ENCODE data around the gene PDPR. TPM values are rescaled to one million over a fixed set of nuclear protein-coding genes. Genes with fewer than 3 reads are reported as not detected.

The PDPR gene
- total and polyA plus RNA-seq, 2 of the 4 experiments (the other 2 are of a cell fraction) = 12.2 to 19.4 TPM

- no peaks in the 10 kb centered on the region for H3K4me1 ChIP-seq (ENCODE audit: control insufficient read depth, insufficient read depth, low read length)
- TF ChIP-seq ELK1 (IDR thresholded peaks at IDR 0.05; ENCODE audit: borderline replicate concordance, low read depth, low read length) (no peak), BHLHE40 (IDR thresholded peaks at IDR 0.05; ENCODE audit: low read depth, low read length) (no peak), CHD1 (IDR thresholded peaks at IDR 0.05; ENCODE audit: low read depth, low read length) (no peak)
- H3K18ac ChIP-seq (ENCODE audit: low read depth, low read length) = no peak overlapping the region
- H2BK15ac ChIP-seq (ENCODE audit: low read depth, low read length) = no peak overlapping the region
- H3K9me3 ChIP-seq (ENCODE audit: control insufficient read depth, insufficient read depth, low read length) = no peaks in the 10 kb centered on the region
- H2BK5ac ChIP-seq (ENCODE audit: low read depth, low read length, poor library complexity, severe bottlenecking) = no peak overlapping the region
- no TSS peak for BruUV-seq (replicated peaks)
- CTCF ChIA-PET = no interaction called here
- intact Hi-C loops (cut with micrococcal nuclease) (no loop called here), in situ Hi-C loops (cut with MboI; ENCODE audit: low sequenced_read_pairs) (no loop called here), dilution Hi-C loops (cut with HindIII; ENCODE audit: low sequenced_read_pairs, unreplicated experiment) (no loop called here)
- no peak overlapping the region for H4K8ac ChIP-seq (ENCODE audit: low read depth in 2 of 2, low read length in 2 of 2)
- no peaks in the 10 kb centered on the region for H4K20me1 ChIP-seq (ENCODE audit: insufficient read depth, low read length)
- POLR2A ChIA-PET (ENCODE audit: unreplicated experiment) = no interaction called here
- H3K9ac ChIP-seq (ENCODE audit: low read depth, low read length) = no peak overlapping the region
- no peak overlapping the region for H3K4me2 ChIP-seq (ENCODE audit: low read depth, low read length)
- no peak overlapping the region for H2AK9ac ChIP-seq (replicated peaks; ENCODE audit: low read depth, low read length, poor library complexity)
- no peaks in the 10 kb centered on the region for H3K27me3 ChIP-seq (ENCODE audit: control insufficient read depth, insufficient read depth, low read length)
- H3K4me3 ChIP-seq (ENCODE audit: insufficient read depth, low read depth, low read length) = no peak overlapping the region
- WGBS, 2 experiments (ENCODE audit: extremely low coverage in 2 of 2, insufficient read length in 1 of 2) = 91% methylated on average over 8 of the region's 17 CpGs; no CpG with 5 or more reads in 1 of the 2 experiments
- no peak overlapping the region for H3K27ac ChIP-seq (ENCODE audit: insufficient read depth, low read length)
- no peak for DNase-seq
- no peak overlapping the region for H2BK20ac ChIP-seq (ENCODE audit: low read depth, low read length)
- no peak overlapping the region for H4K91ac ChIP-seq (ENCODE audit: insufficient read depth, low read depth, low read length)
- no peak overlapping the region for H3K56ac ChIP-seq (ENCODE audit: extremely low read depth, insufficient read depth, low read length)
- H4K5ac ChIP-seq (ENCODE audit: low read depth, low read length) = no peak overlapping the region
- no peak overlapping the region for H2AK5ac ChIP-seq (ENCODE audit: low read depth, low read length)
- no peaks in the 10 kb centered on the region for H3K79me1 ChIP-seq (ENCODE audit: low read depth in 1 of 2, low read length in 2 of 2)
- peaks cover 64% of the 10 kb centered on the region for H3K36me3 ChIP-seq (ENCODE audit: control insufficient read depth, insufficient read depth, low read length)
- H3K4ac ChIP-seq (ENCODE audit: low read depth, low read length) = no peak overlapping the region
- no peak for ATAC-seq (ENCODE audit: low read depth)
- H3K14ac ChIP-seq (replicated peaks; ENCODE audit: low read depth, low read length) = no peak overlapping the region
- no peak overlapping the region for H2BK120ac ChIP-seq (ENCODE audit: low read depth, low read length)
- no peak overlapping the region for H3K23ac ChIP-seq (ENCODE audit: low read depth, low read length)
- H2AFZ ChIP-seq (replicated peaks; ENCODE audit: low read length, poor library complexity) = no peak overlapping the region
- peaks cover 8% of the 10 kb centered on the region for H3K9me1 ChIP-seq (ENCODE audit: insufficient read depth, low read length)
These were observed 37.9 kb downstream of the PDPR start for GRCh38 chr16:70151941-70152509.
